NCI-H2081 treated with DMSO at 0.1 percent for 48 hours (cell line): ENCODE data around the gene CPLANE2.
"Not testable (repeated sequence)": the region's sequence is repeated elsewhere in the genome, so short reads cannot be mapped to it uniquely, and the experiment has no call there.

Experiments used
- DNase-seq: peaks from one replicate; lab custom pipeline; 2025; lab: John Stamatoyannopoulos, UW

The CPLANE2 gene

GRCh38 chr1:16236511-16237342 is at the start of gene CPLANE2:
Gene CPLANE2 (minus strand): TSS chr1:16237183. CDS start chr1:16236742, 441 bp downstream.
- peak; percentile 82 for DNase-seq

- no peak for DNase-seq
These were observed 49.1 kb upstream of the CPLANE2 start for GRCh38 chr1:16286122-16286521.

GRCh38 chr1:16281765-16282164 is 44.8 kb upstream of the CPLANE2 start:
- no peak for DNase-seq

- DNase-seq: no peak
These were observed 42.2 kb upstream of the CPLANE2 start for GRCh38 chr1:16279186-16279585.

GRCh38 chr1:16276302-16277030 is 39.5 kb upstream of the CPLANE2 start:
- DNase-seq: no peak

- DNase-seq: no peak
These were observed 38.6 kb upstream of the CPLANE2 start for GRCh38 chr1:16275591-16275990.

GRCh38 chr1:16267690-16268180 is 30.8 kb upstream of the CPLANE2 start:
- DNase-seq: no peak

GRCh38 chr1:16266411-16267118 is 29.6 kb upstream of the CPLANE2 start:
- no peak for DNase-seq

GRCh38 chr1:16262067-16262466 is 25.1 kb upstream of the CPLANE2 start:
- DNase-seq: no peak

GRCh38 chr1:16260814-16261213 is 23.8 kb upstream of the CPLANE2 start:
- no peak for DNase-seq

- no peak for DNase-seq
These were observed 21.7 kb upstream of the CPLANE2 start for GRCh38 chr1:16258591-16259135.

- no peak for DNase-seq
These were observed 21.0 kb upstream of the CPLANE2 start for GRCh38 chr1:16257968-16258367.

- not testable (repeated sequence) for DNase-seq
These were observed 20.6 kb upstream of the CPLANE2 start for GRCh38 chr1:16257556-16257955.

- DNase-seq: no peak
These were observed 19.5 kb upstream of the CPLANE2 start for GRCh38 chr1:16256478-16256877.

GRCh38 chr1:16254263-16254928 is 17.4 kb upstream of the CPLANE2 start:
- no peak for DNase-seq

GRCh38 chr1:16253332-16253922 is 16.4 kb upstream of the CPLANE2 start:
- no peak for DNase-seq

GRCh38 chr1:16252912-16253311 is 15.9 kb upstream of the CPLANE2 start:
- DNase-seq: no peak

GRCh38 chr1:16251381-16251780 is 14.4 kb upstream of the CPLANE2 start:
- no peak for DNase-seq

- no peak for DNase-seq
These were observed 13.7 kb upstream of the CPLANE2 start for GRCh38 chr1:16250524-16251251.

GRCh38 chr1:16249596-16250241 is 12.7 kb upstream of the CPLANE2 start:
- no peak for DNase-seq
